ENCODE data around the gene SKAP1.

DNA sequence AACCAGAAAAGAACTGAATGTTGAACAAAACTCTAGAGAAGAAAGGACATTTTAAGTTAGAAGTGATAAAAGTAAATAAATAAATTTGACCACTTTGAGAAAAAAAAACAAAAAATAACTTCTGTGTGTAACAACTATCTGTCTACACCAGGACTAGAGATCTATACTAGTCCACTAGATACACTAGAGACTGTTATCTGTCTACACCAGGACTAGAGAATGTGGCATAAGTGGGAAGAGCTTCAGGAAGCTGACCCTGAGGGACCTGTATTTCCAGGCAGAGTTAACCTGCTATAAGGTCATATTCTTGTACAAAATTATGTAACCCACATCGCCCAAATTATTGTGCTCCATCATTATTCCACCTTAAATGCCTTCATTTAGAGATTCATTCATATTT lies 160.8 kb downstream of the SKAP1 start:
- TF ChIP-seq, protein P1, sequence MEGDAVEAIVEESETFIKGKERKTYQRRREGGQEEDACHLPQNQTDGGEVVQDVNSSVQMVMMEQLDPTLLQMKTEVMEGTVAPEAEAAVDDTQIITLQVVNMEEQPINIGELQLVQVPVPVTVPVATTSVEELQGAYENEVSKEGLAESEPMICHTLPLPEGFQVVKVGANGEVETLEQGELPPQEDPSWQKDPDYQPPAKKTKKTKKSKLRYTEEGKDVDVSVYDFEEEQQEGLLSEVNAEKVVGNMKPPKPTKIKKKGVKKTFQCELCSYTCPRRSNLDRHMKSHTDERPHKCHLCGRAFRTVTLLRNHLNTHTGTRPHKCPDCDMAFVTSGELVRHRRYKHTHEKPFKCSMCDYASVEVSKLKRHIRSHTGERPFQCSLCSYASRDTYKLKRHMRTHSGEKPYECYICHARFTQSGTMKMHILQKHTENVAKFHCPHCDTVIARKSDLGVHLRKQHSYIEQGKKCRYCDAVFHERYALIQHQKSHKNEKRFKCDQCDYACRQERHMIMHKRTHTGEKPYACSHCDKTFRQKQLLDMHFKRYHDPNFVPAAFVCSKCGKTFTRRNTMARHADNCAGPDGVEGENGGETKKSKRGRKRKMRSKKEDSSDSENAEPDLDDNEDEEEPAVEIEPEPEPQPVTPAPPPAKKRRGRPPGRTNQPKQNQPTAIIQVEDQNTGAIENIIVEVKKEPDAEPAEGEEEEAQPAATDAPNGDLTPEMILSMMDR (conservative IDR thresholded peaks at IDR 0.05; ENCODE audit: low read length): no peak
- no peak for TF ChIP-seq EZH2phosphoT487 (IDR thresholded peaks at IDR 0.05; ENCODE audit: borderline replicate concordance)
